ENCODE results near the gene CATSPERE.

DNA sequence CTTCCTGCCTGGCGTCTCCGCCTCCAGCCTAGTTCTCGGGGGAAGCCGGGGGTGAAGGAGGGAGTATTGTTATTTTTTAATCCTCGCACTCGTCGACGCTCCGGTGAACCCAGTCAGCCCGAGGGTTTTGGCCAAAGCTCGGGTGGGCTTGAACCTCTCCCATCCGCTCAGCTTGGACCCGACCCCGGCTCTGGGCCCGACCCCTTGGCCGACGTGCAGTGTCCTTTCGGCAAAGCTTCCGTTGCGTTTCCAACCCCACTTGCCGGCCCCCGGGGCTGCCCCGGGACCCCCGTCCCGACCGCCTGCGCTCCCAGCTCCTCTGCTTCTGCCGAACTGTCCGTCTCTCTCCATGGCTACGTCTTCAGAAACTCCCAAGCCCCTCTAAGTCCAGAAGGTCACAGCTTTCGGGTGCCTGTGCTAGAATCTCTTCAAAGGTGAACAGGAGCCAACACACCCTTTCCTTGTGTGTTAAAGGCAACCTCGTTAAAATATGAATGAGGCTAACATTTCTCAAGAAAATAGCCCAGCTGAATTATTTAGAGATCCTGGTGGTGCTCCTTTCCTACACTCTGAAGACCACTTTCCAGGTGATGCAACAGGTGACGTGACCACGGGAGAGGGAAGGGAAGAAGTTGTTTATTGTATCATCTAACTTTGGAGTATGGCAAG lies 192.5 kb downstream of the CATSPERE start:
- TF ChIP-seq POLR2A (IDR thresholded peaks at IDR 0.05; ENCODE audit: low read length) (no peak), GATA1 (IDR thresholded peaks at IDR 0.05; ENCODE audit: low read depth, low read length) (no peak)

Measured in erythroblast (primary cell).